SK-N-MC (cell line): Measurements from ENCODE around the gene WHAMM.

Experiments
- EZH2 ChIP-seq: fragments of 200-600 bp; sonication (generic); IDR thresholded peaks from one replicate; pipeline ENCODE4 v1.6.1; 2017; ENCODE audit warnings: antibody characterized with exemption
- FOXP2 ChIP-seq: optimal IDR thresholded peaks from 2 replicates; pipeline ENCODE3; 2011; ENCODE audit warnings: mild to moderate bottlenecking, moderate library complexity; ENCODE audit not compliant: insufficient read depth; ENCODE audit errors: extremely low read length, control extremely low read depth
- POLR2AphosphoS5 ChIP-seq: IDR thresholded peaks from 2 replicates; pipeline ENCODE4 v1.6.1; 2012; ENCODE audit warnings: mild to moderate bottlenecking, low read depth, low read length, borderline replicate concordance

DNA sequence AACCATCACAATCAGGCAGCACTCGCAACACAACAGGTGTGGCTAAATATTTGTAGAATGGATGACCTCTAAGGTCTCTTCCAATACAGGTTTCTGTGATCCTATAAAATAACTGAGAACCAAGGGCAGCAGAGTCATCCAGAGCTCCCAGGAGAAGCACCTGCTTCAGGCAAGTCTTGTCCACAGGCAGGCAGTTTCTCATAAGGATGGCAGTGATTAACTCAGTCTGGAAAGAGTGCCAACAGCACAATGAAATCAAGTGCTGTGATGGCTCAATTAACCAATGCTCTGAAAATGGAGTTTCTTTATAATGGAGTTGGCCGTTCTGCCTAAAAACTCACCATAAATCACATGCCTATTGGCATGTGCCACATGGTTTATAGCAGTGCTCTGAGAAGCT lies 72.3 kb downstream of the WHAMM start:
- no peak for TF ChIP-seq POLR2AphosphoS5
- TF ChIP-seq EZH2, result no peak
- TF ChIP-seq FOXP2, result no peak
